ENCODE data around the gene ATXN1.

The ATXN1 gene

GRCh38 chr6:16782278-16782677 is 21.0 kb upstream of the ATXN1 start:
- no peak for DNase-seq

GRCh38 chr6:16781348-16782169 is 20.3 kb upstream of the ATXN1 start:
- DNase-seq, result no peak

GRCh38 chr6:16778521-16778920 is 17.3 kb upstream of the ATXN1 start:
- no peak for DNase-seq

GRCh38 chr6:16777794-16778193 is 16.5 kb upstream of the ATXN1 start:
- no peak for DNase-seq

- DNase-seq, result no peak
Observed at GRCh38 chr6:16776394-16777017, 15.2 kb upstream of the ATXN1 start.

- no peak for DNase-seq
Observed at GRCh38 chr6:16774437-16774836, 13.2 kb upstream of the ATXN1 start.

GRCh38 chr6:16773362-16773761 is 12.1 kb upstream of the ATXN1 start:
- no peak for DNase-seq

- peak; percentile 51 for DNase-seq
Observed at GRCh38 chr6:16770701-16771569, 9.7 kb upstream of the ATXN1 start.

- no peak for DNase-seq
Observed at GRCh38 chr6:16769986-16770376, 8.7 kb upstream of the ATXN1 start.

- no peak for DNase-seq
Observed at GRCh38 chr6:16769131-16769985, 8.1 kb upstream of the ATXN1 start.

GRCh38 chr6:16768477-16768830 is 7.2 kb upstream of the ATXN1 start:
- no peak for DNase-seq

- DNase-seq, result no peak
Observed at GRCh38 chr6:16767765-16768476, 6.7 kb upstream of the ATXN1 start.

- DNase-seq, result no peak
Observed at GRCh38 chr6:16766836-16767745, 5.8 kb upstream of the ATXN1 start.

- no peak for DNase-seq
Observed at GRCh38 chr6:16766043-16766536, 4.8 kb upstream of the ATXN1 start.

- DNase-seq, result no peak
Observed at GRCh38 chr6:16765235-16765634, 4.0 kb upstream of the ATXN1 start.

- DNase-seq, result peak; percentile 34
Observed at GRCh38 chr6:16764188-16764950, 3.1 kb upstream of the ATXN1 start.

GRCh38 chr6:16762550-16763477 is 1.6 kb upstream of the ATXN1 start:
- DNase-seq, result peak; percentile 41

GRCh38 chr6:16762268-16762549 is 949 bp upstream of the ATXN1 start:
- no peak for DNase-seq

Data from DMS 273 treated with DMSO at 0.1 percent for 48 hours (cell line).